ENCODE measurements around the gene PDE4DIP. TPM values are rescaled to one million over a fixed set of nuclear protein-coding genes. Genes with fewer than 3 reads are reported as not detected.
"Not testable (repeated sequence)": the region's sequence is repeated elsewhere in the genome, so short reads cannot be mapped to it uniquely, and the experiment has no call there.

PDE4DIP gene
- polyA plus RNA-seq (ENCODE audit: insufficient read length): 130 TPM
- long read RNA-seq, donor 1, full-length matches to known transcripts: 3 of 11 reads
- long read RNA-seq, donor 1, partial matches to known transcripts: 8 of 11 reads
- long read RNA-seq, donor 1, other reads (novel, unspliced or antisense): 0 of 11 reads
- long read RNA-seq, donor 2, full-length matches to known transcripts: 4 of 10 reads
- long read RNA-seq, donor 2, partial matches to known transcripts: 6 of 10 reads
- long read RNA-seq, donor 2, other reads (novel, unspliced or antisense): 0 of 10 reads
- long read RNA-seq, donor 3, full-length matches to known transcripts: 3 of 8 reads
- long read RNA-seq, donor 3, partial matches to known transcripts: 5 of 8 reads
- long read RNA-seq, donor 3, other reads (novel, unspliced or antisense): 0 of 8 reads
- long read RNA-seq, donor 4, partial matches to known transcripts: 7 of 7 reads
- long read RNA-seq, donor 4, other reads (novel, unspliced or antisense): 0 of 7 reads
- long read RNA-seq, donor 5, full-length matches to known transcripts: 8 of 25 reads
- long read RNA-seq, donor 5, partial matches to known transcripts: 17 of 25 reads
- long read RNA-seq, donor 5, other reads (novel, unspliced or antisense): 0 of 25 reads
- long read RNA-seq, donor 6, full-length matches to known transcripts: 3 of 3 reads
- long read RNA-seq, donor 6, partial matches to known transcripts: 0 of 3 reads
- long read RNA-seq, donor 6, other reads (novel, unspliced or antisense): 0 of 3 reads
- long read RNA-seq, donor 7, full-length matches to known transcripts: 6 of 32 reads
- long read RNA-seq, donor 7, partial matches to known transcripts: 26 of 32 reads
- long read RNA-seq, donor 7, other reads (novel, unspliced or antisense): 0 of 32 reads
- long read RNA-seq, donor 8, full-length matches to known transcripts: 2 of 2 reads
- long read RNA-seq, donor 8, partial matches to known transcripts: 0 of 2 reads
- long read RNA-seq, donor 8, other reads (novel, unspliced or antisense): 0 of 2 reads

DNA sequence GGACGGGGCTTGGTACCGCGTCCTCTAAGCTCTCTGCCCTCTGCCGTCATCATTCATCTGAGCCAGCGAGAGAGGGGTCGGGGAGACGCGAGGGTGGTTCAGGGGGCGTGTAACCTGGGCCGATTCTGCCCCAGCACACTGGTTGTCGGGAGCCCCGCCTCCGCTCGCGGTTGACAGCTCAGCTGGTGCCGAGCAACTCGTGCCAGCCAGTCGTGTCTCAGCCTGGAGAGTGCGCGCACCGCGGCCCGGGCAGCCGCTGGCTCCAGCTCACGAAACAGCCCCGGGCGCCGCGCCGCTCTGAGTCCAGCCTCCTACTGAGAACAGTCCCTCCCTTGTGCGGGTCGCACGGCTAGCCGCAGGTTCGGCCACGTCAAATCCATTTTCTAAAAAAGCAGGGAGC lies at the start of gene PDE4DIP:
Gene PDE4DIP (plus strand): TSS at position 209 of the 400 bp plus-strand sequence. CDS start 347 bp downstream, outside the sequence.
- not testable (repeated sequence) for DNase-seq

DNA sequence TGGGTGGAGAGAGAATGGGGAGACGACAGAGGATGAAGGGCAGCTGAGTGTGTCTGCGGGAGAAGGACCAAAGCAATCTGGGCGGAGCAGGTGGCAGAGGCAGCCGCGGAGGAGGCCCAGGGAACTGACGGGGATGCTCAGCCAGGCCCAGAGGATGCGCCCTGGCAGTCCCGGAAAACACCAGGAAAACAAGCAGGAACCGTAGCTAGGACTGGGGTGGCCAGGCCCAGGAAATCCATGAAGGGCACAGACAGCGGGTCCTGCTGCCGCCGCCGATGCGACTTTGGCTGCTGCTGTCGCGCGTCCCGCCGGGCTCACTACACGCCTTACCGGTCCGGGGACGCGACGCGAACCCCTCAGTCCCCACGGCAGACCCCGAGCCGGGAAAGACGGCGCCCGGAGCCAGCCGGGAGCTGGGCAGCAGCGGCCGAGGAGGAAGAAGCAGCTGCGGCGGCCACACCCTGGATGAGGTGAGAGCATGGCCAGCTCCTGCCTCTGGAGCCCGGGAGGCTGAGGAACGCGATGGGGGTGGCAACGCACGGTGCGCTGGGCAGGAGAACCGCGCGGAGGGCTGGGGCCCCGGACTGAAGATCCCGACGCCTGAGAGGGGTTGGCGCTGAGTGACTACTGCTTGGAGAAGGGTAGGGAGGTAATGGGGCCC lies 35.8 kb upstream of the PDE4DIP start:
- DNase-seq: not testable (repeated sequence)

- not testable (repeated sequence) for DNase-seq
Measured at GRCh38 chr1:148808929-148809283, 35.3 kb upstream of the PDE4DIP start.

GRCh38 chr1:148822180-148822579 lies 22.0 kb upstream of the PDE4DIP start:
- not testable (repeated sequence) for DNase-seq

DNA sequence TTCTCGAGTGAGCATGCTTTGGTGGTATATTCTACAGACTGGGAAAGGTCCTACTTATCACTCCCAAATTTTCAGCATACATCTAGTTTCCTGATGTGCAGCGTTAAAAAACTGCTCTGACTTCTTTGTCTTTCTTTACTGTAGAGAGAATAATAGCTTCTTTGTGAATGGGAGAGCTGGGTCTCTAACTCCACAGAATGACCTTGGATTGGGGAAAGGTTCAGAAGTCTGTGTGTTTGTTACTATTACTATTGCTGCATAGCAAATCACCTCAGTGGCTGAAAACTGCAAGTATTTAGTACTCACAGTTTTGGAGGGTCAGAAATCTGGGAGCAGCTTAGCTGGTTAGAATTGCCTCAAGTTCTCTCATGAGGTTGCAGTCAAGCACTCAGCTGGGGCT lies 20.4 kb upstream of the PDE4DIP start:
- DNase-seq: not testable (repeated sequence)

GRCh38 chr1:148825029-148825428 lies 19.2 kb upstream of the PDE4DIP start:
- DNase-seq: not testable (repeated sequence)

DNA sequence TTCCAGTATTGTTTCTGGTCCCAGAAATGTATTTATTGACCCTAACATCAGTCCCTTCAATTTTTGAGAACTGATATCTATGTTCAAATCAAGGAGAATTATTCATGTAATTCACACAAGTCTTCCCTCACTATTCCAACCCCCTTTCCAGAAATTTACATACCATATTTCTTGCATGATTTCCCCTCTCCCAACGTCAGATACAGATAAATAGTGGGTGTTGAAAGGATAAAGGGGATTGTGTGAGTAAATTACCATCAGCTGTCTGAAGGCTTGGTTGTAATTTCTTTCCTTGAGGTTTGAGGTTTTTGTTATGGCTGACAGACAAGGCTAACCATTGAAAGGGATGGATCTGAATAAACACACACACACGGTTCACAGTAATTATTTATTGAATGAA lies 15.7 kb upstream of the PDE4DIP start:
- DNase-seq: not testable (repeated sequence)

- DNase-seq: not testable (repeated sequence)
Measured at GRCh38 chr1:148828962-148829361, 15.3 kb upstream of the PDE4DIP start.

GRCh38 chr1:148829365-148829764 lies 14.9 kb upstream of the PDE4DIP start:
- DNase-seq: not testable (repeated sequence)

DNA sequence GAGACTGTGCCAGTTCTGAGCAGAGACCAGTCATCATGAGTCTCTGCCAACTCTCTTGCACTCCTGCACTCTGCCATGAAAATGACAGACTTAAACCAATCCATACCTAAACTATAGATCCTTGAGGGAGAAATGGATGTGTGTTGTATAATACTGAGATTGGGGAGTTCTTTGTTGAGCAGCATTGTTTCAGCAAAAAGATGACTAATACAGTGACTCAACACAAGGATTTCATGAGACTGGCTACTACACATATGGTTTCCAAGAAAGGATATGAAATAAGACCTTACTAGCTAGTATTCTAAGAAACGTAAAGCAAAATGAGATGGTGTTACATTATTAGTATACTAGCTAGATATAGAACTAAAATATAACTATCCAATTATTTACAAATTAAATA lies 3.0 kb upstream of the PDE4DIP start:
- not testable (repeated sequence) for DNase-seq

DNA sequence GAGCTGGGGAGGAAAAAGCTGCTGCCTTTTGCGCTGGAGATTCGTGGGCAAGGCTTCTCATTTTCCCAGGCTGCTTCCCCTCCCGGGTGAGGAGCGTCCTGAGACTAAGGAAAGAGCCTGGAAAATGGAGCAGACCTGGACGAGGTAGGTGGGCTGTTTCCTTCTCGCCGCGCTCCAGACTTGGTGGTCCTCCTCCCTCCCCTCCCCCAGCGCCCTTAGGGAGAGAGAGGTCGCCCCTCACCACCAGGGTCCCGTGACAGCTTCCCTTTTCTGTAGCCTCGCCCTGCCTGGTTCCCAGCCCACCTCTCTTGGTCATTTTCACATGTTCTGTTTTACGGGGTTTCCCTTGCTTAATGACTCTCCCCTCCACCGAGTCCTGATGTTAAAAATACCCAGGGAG lies 423 bp downstream of the PDE4DIP start:
- not testable (repeated sequence) for DNase-seq

DNA sequence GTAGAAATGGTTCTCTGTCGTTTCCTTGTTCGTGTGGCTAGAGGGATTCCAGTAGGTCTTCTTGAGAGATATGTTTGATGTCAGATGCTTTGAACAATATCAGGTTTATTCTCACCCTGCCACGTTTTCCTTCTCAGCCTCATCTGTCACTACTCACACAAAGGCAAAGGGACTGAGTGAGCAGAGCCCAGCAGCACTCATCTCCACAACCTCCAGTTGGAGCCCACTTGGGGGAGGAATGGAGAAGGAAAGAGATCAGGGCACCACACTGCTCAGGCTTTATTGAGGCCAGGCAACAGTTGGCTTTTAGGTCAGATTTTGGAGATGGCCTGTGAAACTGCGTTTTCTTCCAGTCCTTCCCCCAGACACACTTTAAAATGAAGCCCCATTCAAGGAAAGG lies 840 bp downstream of the PDE4DIP start:
- not testable (repeated sequence) for DNase-seq

DNA sequence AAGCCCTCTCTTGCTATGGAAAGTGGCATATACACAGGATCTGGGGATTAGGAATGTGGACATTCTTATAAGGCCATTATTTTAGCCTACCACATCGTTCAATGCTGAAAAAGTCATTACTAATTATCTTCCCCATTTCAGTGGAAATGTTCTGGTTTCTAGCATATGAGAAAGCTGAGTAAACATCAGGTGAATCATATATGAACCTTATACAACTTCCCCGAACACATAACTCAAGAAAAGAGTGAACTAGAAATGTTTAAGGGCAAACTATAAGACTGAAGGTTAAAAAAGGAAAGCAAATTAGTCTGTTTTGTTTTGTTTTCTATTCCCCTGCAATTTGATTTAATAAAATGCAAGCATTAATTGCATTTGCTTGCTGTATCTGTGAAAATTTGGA lies 6.1 kb downstream of the PDE4DIP start:
- not testable (repeated sequence) for DNase-seq

DNA sequence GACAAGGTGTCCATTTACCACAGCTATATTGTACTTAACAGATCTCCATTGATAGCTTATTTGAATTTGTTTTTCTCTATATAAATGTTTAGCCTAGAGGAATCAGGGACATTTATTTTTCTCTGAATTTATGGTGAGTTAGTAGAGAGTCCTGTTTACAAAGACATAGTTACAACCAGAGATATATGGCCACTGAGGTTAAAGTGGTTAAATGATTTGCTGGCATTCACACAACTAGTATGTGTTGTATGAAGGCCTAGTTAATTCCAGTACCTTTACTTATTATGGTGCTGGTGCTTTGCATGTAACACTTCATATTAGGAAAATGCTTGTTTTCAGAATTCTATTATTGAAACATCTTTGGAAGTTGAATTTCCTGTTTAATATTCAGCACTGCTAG lies 6.6 kb downstream of the PDE4DIP start:
- not testable (repeated sequence) for DNase-seq

DNA sequence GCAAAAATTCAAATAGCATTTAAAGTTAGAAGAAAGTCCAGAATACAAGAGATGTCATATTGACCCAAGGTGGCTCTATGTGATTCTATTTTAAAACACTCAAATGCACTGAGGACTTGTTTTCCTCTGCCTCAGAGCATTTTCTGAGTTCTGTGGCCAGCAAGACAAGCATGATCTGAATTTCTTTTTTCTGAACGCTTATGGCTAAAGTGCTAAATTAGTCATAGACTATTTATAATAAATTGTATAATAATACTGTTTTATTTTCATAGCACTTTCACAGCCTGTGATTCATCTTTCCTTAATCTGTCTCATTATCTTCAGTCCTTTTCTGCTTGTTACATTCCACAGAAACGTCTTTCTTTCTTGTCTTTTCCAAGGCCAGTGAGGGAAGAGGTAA lies 7.5 kb downstream of the PDE4DIP start:
- DNase-seq: not testable (repeated sequence)

GRCh38 chr1:148853363-148853762 lies 9.1 kb downstream of the PDE4DIP start:
- not testable (repeated sequence) for DNase-seq

DNA sequence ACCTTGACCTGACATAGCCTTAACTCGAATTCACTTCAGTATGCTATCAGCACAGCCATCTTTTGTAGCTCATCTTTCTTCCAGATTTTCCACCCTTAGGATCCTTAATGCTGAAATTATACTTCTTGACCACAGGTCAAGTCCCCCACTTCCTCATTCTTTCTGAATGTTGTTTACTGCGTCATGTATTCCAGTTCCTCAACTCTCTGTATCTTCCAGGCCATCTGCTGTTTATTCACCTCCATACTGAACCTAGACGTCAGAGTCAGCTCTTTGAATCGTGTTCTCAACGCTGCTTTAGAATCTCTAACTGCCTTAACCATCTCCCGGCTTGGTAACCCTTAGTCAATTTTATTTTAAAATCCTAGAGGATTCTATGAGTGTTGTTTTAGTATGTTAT lies 9.8 kb downstream of the PDE4DIP start:
- DNase-seq: not testable (repeated sequence)

DNA sequence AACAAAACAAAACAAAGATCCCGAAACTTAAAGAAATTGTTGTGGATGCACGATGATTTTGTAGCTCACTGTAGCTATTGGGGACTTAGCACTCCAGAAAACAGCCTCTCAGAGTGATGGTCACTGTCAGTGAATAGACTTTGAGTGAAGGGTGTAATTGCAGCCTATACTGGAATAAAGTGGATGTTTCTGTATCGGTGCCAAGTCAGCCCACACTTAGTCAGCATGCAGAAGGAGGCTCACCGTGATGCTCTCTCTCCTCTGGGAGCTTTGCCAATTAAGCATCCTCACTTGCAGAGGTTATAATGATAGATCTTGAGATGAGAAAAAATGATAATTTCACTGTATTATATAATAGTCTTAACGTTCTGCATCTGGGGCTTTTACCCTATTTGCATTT lies 11.1 kb downstream of the PDE4DIP start:
- not testable (repeated sequence) for DNase-seq

GRCh38 chr1:148860049-148860448 lies 15.8 kb downstream of the PDE4DIP start:
- DNase-seq: not testable (repeated sequence)

- not testable (repeated sequence) for DNase-seq
Measured at GRCh38 chr1:148860579-148861259, 16.5 kb downstream of the PDE4DIP start.

- DNase-seq: not testable (repeated sequence)
Measured at GRCh38 chr1:148862590-148862989, 18.4 kb downstream of the PDE4DIP start.
